HG03558 (cell line): ENCODE results near the gene AVPI1.
A peak's percentile ranks its signal among the peaks of the same experiment; 100 is the strongest.
"Not testable (repeated sequence)": the region's sequence is repeated elsewhere in the genome, so short reads cannot be mapped to it uniquely, and the experiment has no call there.

Experiments used
- ATAC-seq: cut with Tn5 transposase; IDR thresholded peaks from one replicate; pipeline ENCODE4 v1.9.1; 2021; ENCODE audit warnings: moderate number of reproducible peaks; ENCODE audit not compliant: unreplicated experiment; ENCODE audit errors: extremely low read depth

Gene AVPI1

GRCh38 chr10:97684368-97684713 lies 2.7 kb downstream of the AVPI1 start:
- not testable (repeated sequence) for ATAC-seq

GRCh38 chr10:97683556-97684367 lies 3.3 kb downstream of the AVPI1 start:
- ATAC-seq: no peak

GRCh38 chr10:97682042-97682441 lies 5.0 kb downstream of the AVPI1 start:
- no peak for ATAC-seq

- ATAC-seq: no peak
Measured at GRCh38 chr10:97679594-97679993, 7.4 kb downstream of the AVPI1 start.

- ATAC-seq: no peak
Measured at GRCh38 chr10:97676770-97677581, 10.1 kb downstream of the AVPI1 start.

- no peak for ATAC-seq
Measured at GRCh38 chr10:97675222-97675621, 11.8 kb downstream of the AVPI1 start.

- ATAC-seq: no peak
Measured at GRCh38 chr10:97673736-97674525, 13.1 kb downstream of the AVPI1 start.

GRCh38 chr10:97669571-97669970 lies 17.5 kb downstream of the AVPI1 start:
- no peak for ATAC-seq

GRCh38 chr10:97667463-97667862 lies 19.6 kb downstream of the AVPI1 start:
- ATAC-seq: no peak

- ATAC-seq: no peak
Measured at GRCh38 chr10:97666992-97667391, 20.0 kb downstream of the AVPI1 start.

- no peak for ATAC-seq
Measured at GRCh38 chr10:97664282-97664850, 22.7 kb downstream of the AVPI1 start.

GRCh38 chr10:97659589-97659988 lies 27.5 kb downstream of the AVPI1 start:
- no peak for ATAC-seq

- no peak for ATAC-seq
Measured at GRCh38 chr10:97656777-97657176, 30.3 kb downstream of the AVPI1 start.

- ATAC-seq: no peak
Measured at GRCh38 chr10:97651773-97652172, 35.3 kb downstream of the AVPI1 start.

- no peak for ATAC-seq
Measured at GRCh38 chr10:97650726-97651125, 36.3 kb downstream of the AVPI1 start.

GRCh38 chr10:97649405-97649750 lies 37.7 kb downstream of the AVPI1 start:
- not testable (repeated sequence) for ATAC-seq

GRCh38 chr10:97648562-97649404 lies 38.3 kb downstream of the AVPI1 start:
- peak; percentile 73 for ATAC-seq

- no peak for ATAC-seq
Measured at GRCh38 chr10:97647556-97647955, 39.5 kb downstream of the AVPI1 start.

- no peak for ATAC-seq
Measured at GRCh38 chr10:97644936-97645335, 42.1 kb downstream of the AVPI1 start.
